HG03103 (cell line): ENCODE results near the gene ASB10.

Source experiments
- ATAC-seq: cut with Tn5 transposase; IDR thresholded peaks from one replicate; pipeline ENCODE4 v1.9.1; 2021; ENCODE audit warnings: low read depth; ENCODE audit not compliant: unreplicated experiment

The ASB10 gene

DNA sequence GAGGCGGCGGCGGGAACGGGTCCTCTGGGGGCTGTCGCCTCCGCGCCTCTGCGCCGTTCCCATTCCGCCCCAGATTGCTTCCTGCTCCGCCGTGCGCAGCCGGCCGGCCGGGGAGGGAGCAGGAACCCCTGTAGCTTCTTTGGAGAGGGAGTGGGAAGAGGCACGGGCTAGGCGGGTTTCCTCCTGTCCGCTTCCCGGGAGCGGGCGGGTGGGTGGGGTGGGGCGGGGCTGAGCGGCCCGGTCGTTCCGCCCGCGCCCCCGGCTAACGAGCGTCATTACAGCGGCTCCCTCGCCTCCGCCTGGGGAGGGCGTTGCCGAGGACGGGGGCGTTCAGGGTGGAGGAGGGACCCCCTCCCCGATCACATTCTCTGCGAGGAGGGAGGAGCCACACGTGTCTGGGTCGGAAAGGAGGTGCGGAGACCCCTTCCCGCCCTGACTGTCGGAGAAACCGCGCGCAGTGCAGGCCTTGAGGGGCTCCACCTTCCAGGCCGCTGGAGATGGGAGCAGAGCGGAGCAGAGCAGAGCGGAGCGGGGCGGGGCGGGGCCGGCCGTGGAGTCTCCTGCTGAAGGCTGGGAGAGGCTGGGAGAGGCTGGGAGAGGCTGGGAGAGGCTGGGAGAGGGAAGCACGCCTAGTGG, 61.1 kb downstream of the ASB10 start:
- ATAC-seq = no peak
